Erythroblast (primary cell): ENCODE results near the gene CSAD.

Source experiments
- GATA1 ChIP-seq: IDR thresholded peaks from 2 replicates; pipeline ENCODE4 v1.6.1; 2011; ENCODE audit warnings: low read depth, mild to moderate bottlenecking, control low read depth, low read length, moderate library complexity
- POLR2A ChIP-seq: IDR thresholded peaks from 2 replicates; pipeline ENCODE4 v1.6.1; 2011; ENCODE audit warnings: mild to moderate bottlenecking, low read length

DNA sequence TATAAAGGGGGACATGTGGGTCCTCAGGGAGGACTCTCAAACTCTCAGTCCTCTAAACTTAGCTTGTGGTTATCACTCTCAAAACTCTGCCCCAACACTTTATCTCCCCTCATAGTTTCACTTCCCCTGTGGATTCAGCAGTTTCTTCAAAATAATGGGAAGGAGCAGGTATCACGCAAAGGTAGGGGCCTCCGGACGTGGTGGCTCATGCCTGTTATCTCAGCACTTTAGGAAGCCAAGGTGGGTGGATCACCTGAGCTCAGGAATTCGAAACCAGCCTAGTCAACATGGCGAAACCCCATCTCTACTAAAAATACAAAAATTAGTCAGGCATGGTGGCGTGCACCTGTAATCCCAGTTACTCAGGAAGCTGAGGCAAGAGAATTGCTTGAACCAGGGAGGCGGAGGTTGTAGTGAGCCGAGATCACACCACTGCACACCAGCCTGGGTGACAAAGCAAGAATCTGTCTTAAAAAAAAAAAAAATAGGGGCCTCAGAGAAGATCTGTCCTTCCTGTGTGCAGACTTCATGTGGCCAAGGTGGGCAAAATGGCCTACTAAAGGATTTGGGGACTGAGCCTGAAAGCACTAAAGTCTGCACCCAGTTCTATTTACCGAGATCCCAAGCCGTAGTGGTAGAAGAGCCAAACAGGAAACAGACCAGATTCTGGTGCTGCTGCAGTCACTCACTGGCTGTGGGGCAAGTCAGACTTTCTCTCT lies 19.9 kb upstream of the CSAD start:
- TF ChIP-seq POLR2A = no peak
- no peak for TF ChIP-seq GATA1
